GM19438 (cell line): ENCODE data around the gene MAT2A.
A peak's percentile ranks its signal among the peaks of the same experiment; 100 is the strongest.

Source experiments
- ATAC-seq: cut with Tn5 transposase; IDR thresholded peaks from one replicate; pipeline ENCODE4 v1.9.1; 2021; ENCODE audit warnings: low read depth; ENCODE audit not compliant: unreplicated experiment

The MAT2A gene

GRCh38 chr2:85538507-85539360, at the start of gene MAT2A:
MAT2A (plus strand) TSS chr2:85539168; CDS start chr2:85539288, 120 bp downstream.
- peak; percentile 62 for ATAC-seq

- no peak for ATAC-seq
Measured at GRCh38 chr2:85490861-85491755, 47.9 kb upstream of the MAT2A start.

- ATAC-seq = no peak
Measured at GRCh38 chr2:85496436-85496835, 42.5 kb upstream of the MAT2A start.

GRCh38 chr2:85497944-85498630, 40.9 kb upstream of the MAT2A start:
- no peak for ATAC-seq

DNA sequence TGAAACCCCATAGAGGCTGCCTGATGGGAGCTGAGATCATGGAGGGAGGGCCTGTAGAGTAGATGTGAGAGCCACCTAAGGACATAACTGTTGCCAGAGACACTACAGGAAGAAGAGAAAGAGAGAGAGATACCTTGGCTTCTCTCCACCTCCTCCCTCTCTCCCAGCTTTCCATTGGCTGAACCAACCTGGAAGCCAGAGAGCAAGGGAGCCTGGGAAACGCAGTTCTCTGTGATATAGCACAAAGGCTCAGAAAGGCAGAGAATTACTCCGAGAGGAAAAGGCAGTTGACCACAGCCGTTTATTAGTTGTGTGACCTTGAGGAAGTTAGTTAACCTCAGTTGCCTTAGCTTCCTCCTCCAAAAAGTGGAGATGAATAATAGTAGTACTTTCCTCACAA, 37.7 kb upstream of the MAT2A start:
- no peak for ATAC-seq

DNA sequence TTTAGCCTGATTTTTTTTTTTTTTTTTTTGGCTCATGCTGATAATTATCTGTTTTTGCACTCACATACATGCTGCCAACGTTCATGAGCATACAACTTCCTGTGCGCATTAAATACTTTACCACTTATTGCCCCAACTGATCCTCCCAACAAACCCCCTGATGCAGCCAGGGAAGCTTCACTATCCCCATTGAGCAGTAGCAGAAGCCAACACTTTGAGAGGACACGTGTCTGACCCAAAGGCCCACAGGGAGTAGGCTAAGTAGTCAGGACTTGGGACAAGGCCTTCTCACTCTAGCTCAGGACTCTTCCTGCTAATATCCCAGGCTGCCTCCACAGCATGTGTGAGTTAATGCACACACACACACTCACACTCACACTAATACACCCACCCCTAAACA, 36.2 kb upstream of the MAT2A start:
- ATAC-seq = no peak

DNA sequence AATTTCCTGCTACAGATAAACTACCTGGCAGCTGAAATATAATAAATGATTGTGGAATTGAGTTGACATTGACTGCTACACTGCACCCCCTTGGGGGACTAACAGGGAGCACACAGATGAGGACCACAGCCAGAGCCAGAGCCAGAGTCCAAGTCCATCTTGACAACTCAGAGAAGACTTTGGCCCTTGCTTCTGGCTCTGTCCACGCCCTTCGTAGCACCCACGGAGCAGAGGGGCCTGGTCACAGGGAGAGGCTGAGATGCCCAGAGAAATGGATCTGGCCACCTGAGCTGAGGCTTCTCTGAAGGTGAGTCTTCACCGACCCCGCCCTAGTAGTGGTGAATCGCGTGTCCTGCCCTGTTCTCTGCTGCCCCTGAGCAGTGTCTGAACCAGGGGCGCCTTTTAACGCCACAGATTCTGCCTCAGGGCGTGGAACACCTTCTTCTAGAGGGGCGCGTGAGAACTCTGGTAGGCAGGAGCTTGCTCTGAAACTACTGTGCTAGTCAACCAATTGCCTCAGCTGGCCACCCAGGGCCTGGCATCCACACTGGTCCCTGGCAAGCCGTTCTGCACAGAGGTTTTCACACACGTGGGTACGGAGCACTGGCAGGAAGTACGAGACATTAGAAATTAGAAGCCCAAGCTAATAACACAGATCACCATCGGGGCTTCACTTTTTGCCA, 35.7 kb upstream of the MAT2A start:
- no peak for ATAC-seq

GRCh38 chr2:85503851-85504777, 34.9 kb upstream of the MAT2A start:
- ATAC-seq = no peak

DNA sequence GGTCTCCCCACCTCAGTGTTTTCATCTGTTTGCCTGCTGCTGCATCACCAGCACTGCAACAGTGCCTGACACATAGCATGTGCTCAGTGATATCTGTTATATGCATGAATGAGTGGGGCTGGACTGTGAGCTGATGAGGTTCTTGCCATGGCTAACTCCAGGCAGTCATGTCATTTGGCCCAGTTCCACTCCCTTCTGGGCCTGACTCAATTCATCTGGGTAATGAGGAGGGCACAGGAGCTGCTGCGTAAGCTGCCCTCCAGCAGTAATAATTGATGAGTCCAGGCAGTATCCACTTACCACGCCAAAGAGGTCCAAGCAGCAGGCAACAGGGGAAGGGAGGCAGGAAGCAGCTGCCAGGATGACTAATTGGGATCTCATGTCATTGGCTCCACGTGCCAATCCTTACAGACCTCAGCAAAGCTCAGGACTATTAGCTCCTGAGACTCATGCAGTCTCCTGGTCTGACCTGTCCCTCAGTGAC, 34.1 kb upstream of the MAT2A start:
- ATAC-seq = no peak

GRCh38 chr2:85505551-85506238, 33.3 kb upstream of the MAT2A start:
- ATAC-seq = no peak

GRCh38 chr2:85506768-85507181, 32.2 kb upstream of the MAT2A start:
- no peak for ATAC-seq

- ATAC-seq = no peak
Measured at GRCh38 chr2:85511008-85511811, 27.8 kb upstream of the MAT2A start.

DNA sequence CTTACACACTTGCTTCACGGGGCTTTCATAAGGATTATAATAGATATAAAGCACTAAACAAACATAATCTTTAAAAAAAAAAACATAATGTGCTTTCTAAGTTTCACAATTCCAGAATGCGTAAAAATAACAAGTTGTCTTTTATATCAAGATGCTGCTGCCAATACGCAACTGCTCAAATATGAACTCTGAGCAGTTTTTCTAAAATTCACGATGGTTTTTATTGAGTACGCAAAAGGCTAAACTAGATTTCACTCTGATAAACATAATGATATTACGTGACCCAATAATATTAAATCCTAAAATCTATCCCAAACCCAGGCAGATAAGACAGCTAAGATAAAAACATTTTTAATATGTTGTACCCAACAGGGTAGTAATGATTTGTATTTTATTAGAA, 24.6 kb upstream of the MAT2A start:
- no peak for ATAC-seq

DNA sequence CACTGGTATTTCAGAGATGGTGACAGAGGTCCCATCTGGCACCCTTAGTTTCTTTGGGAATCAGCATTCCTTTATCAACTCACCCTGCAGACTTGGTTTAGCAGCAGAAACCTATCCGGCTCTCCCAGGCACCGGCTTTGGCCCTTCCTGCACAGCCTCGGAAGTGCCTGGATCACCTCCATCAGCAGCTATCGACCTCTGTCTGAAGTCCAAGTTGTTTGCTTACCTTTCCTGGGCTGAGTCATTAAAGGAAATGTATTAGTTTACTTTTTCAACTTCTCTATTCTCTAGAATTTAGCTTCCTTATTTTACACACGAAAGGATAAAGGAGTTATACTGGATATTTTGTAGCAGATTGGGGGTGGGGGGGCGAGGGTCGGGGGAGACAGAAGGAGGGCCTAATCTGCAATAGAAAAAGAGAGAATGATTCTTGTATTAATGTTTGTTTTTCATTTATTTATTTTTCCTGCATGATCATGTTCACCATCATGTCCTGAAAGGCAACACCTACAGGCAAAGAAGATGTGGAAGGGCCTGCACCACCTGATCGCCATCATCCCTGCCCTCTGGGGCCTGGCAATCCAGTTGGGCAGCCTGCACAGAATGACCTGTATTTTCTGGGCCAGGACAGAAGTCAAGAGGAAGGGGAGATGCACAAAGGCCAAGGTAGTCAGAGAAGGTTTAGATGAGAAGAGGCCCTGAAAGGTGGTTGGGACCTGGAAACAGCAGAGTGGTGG, 22.1 kb upstream of the MAT2A start:
- ATAC-seq = no peak

DNA sequence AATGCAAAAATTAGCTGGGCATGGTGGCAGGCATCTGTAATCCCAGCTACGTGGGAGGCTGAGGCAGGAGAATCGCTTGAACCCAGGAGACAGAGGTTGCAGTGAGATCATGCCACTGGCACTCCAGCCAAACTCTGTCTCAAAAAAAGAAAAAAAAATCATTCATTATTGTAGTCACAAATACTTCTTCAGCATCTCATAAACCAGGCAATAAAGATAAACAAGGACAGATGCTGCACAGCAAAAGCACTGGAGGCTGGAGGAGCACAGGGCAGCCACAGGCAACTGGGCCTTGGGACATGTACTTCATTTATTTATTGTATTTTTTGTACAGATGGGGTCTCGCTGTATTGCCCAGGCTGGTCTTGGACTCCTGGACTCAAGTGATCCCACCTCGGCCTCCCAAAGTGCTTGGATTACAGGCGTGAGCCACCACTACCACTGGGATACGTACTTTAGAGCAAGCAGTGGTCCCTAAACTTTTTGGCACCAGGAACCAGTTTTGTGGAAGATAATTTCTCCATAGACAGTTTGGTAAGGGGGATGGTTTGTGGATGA, 16.8 kb upstream of the MAT2A start:
- ATAC-seq = no peak

- no peak for ATAC-seq
Measured at GRCh38 chr2:85523062-85523902, 15.7 kb upstream of the MAT2A start.
